HG03565 (cell line): ENCODE data around the gene TDRD12.
"Not testable (repeated sequence)": the region's sequence is repeated elsewhere in the genome, so short reads cannot be mapped to it uniquely, and the experiment has no call there.

Experiments used
- ATAC-seq: cut with Tn5 transposase; IDR thresholded peaks from one replicate; pipeline ENCODE4 v1.9.1; 2021; ENCODE audit warnings: mild to moderate bottlenecking, moderate library complexity; ENCODE audit not compliant: unreplicated experiment

Gene TDRD12

DNA sequence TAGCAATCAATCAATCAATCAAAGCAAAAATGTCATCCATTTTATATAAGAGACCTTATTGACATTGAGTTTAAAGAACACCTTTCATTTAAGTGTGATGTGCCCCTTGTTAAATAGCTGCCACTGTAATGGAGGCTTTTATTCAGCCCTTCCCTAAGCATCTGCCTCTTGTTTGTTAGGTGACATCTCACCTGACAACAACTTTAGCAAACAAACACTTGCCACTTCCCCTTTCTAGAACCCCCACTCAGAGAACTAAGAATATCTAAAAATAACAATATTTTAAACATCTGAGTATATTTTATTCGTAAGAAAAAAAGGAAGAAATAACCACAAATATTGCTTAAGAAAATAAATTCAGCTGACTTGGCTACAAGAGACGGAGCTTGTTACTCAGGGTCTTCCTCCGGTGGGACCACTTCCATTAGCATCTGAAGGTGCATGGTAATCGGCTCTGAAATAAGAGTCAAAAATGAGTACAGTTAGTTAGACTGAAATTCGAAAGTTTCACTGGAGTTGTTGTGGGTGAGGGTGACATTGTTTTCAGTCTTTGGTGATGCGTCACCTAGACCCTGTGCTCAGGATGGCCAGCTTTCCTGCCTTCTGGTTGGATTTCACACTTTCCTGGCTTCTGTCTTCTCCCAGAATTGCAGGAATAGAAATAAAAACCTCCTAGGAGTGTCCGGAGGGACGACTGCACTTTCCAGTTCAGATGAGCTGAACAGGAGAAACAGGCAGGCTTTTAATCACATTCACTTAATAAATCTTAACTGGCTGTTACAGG is 110.9 kb downstream of the TDRD12 start:
- ATAC-seq: no peak

GRCh38 chr19:32831611-32832010 is 112.0 kb downstream of the TDRD12 start:
- ATAC-seq: no peak

GRCh38 chr19:32832094-32832493 is 112.5 kb downstream of the TDRD12 start:
- ATAC-seq: not testable (repeated sequence)

GRCh38 chr19:32832825-32833224 is 113.3 kb downstream of the TDRD12 start:
- not testable (repeated sequence) for ATAC-seq

DNA sequence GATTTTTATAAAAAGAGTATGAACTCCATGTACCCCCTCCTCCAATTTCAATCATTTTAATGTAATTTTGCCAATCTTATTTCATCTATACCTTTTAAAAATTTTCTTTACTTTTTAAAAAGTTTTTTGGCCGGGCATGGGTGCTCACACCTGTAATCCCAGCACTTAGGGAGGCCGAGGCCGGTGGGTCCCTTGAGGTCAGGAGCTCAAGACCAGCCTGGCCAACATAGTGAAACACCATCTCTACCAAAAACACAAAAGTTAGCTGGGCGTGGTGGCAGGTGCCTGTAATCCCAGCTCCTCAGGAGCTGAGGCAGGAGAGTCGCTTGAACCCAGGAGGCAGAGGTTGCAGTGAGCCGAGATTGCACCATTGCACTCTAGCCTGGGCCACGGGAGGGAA is 113.8 kb downstream of the TDRD12 start:
- ATAC-seq: not testable (repeated sequence)

DNA sequence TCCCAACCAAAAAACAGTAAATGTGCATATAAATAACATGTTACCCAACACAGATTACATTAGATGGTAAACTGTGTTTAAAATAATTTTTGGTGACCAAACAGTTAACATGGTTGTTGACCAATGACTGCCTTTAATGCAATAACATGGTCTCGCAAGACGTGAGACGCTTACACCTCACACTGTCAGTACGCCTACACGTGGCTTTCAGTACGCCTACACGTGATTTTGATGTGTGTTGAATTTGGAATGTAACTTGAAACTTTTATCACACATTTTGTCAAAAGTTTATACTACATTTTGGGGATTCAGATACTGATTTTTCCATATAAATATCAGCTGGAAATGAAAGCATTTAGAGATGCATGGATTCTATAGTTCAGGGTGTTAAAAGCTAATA is 118.0 kb downstream of the TDRD12 start:
- no peak for ATAC-seq

GRCh38 chr19:32842061-32842460 is 122.5 kb downstream of the TDRD12 start:
- ATAC-seq: no peak

DNA sequence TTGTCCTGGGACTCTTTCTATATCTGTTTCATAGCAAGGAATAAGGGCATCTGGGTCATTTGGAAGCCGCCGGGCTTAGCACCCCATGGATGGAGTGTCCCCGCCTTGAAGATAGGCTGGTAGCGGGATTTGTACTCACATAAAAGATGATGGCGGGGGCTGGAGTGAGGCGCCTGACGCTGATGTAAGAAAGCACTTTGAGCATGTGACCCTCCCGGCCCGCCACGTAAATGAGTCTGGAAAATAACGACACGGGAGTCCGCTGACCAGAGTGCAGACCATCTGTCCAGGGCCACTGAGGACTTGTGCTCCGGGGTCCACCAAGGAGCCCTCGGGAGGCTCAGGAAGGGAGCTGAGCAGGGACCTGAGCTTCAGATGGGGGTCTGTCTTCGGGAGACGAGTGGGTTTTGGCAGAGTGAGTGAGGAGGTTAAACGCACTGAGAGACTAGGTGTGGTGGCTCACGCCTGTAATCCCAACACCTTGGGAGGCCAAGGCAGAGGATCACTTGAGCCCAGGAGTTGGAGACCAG is 124.2 kb downstream of the TDRD12 start:
- no peak for ATAC-seq

- ATAC-seq: not testable (repeated sequence)
These were observed 128.5 kb downstream of the TDRD12 start for GRCh38 chr19:32848035-32848434.

- no peak for ATAC-seq
These were observed 132.6 kb downstream of the TDRD12 start for GRCh38 chr19:32852216-32852615.

DNA sequence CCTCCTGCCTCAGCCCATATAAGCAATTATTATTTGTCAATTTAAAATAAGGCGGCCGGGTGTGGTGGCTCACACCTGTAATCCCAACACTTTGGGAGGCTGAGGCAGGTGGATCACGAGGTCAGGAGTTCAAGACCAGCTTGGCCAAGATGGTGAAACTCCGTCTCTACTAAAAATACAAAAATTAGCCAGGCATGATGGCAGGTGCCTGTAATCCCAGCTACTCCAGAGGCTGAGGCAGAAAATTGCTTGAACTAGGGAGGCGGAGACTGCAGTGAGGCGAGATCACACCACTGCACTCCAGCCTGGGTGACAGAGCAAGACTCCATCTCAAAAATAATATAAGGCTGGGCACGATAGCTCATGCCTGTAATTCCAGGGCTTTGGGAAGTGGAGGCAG is 137.3 kb downstream of the TDRD12 start:
- not testable (repeated sequence) for ATAC-seq

- no peak for ATAC-seq
These were observed 138.0 kb downstream of the TDRD12 start for GRCh38 chr19:32857584-32857983.

DNA sequence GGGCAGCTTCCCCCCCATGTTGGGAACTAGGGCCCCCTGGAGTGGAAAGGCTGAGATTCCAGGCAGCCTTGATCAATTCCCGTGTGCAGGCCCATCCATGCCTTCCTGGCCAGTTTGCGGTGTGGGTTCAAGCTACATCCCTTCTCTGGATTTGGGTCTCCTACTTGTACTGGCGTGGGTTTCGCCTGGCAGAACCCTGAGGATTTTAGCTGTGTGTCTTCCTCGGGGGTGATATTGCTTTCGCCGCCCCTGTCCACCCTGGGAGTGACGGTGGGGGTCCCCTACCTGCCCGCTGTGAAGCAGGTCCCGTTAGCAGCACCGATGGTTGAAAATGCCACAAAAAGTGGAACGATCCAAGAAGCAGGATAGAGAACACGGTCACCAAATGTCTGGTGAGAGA is 138.6 kb downstream of the TDRD12 start:
- ATAC-seq: no peak

- no peak for ATAC-seq
These were observed 139.0 kb downstream of the TDRD12 start for GRCh38 chr19:32858559-32858958.

- ATAC-seq: no peak
These were observed 140.0 kb downstream of the TDRD12 start for GRCh38 chr19:32859591-32859990.

DNA sequence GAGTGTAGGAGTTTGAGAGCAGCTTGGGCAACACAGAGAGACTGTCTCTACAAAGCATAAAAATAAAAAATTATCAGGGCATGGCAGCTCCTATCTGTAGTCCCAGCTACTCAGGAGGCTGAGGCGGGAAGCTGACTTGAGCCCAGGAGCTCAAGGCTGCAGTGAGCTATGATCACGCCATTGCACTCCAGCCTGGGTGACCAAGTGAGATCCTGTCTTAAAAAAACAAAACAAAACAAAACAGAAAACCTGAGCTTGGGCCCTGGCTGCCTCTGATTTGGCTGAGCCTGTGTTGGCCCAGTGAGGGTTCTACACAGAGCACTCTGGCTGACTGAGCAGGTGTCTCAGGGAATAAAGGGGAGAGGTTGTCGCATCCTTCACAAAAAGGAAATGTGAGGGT is 142.0 kb downstream of the TDRD12 start:
- no peak for ATAC-seq

DNA sequence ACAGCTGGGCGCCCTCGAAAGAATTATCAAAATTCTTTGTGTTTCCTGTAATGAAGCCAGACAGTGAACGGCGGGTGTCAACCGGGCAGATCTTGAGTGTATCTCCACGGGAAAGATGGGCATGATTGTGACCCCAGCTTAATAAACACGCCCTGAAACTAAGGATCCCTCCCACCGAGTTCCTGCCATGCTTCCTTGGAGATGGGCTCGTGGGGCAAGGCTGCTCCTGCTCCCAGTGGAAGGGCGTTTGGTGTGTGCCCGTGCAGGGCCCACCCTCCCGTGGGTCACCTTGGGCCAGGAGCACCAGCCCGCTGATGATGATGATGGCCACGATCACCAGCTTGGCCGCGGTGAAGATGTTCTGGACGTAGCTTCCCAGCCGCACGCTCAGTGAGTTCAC is 142.6 kb downstream of the TDRD12 start:
- ATAC-seq: no peak

DNA sequence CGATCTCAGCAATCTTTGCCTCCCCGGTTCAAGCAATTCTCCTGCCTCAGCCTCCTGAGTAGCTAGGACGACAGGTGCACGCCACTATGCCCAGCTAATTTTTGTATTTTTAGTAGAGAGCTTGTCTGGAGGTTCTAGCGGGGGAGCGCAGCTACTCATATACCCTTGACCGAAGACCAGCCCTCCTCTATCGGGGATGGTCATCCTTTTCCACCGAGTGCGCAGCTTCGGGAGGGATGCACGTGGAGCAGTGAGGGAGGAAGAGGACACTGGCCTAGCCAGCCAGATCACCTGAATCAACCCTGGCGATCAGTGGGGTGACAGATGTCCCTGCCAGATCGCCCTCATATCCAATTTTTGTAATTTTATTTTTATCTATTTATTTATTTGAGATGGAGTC is 143.2 kb downstream of the TDRD12 start:
- no peak for ATAC-seq

DNA sequence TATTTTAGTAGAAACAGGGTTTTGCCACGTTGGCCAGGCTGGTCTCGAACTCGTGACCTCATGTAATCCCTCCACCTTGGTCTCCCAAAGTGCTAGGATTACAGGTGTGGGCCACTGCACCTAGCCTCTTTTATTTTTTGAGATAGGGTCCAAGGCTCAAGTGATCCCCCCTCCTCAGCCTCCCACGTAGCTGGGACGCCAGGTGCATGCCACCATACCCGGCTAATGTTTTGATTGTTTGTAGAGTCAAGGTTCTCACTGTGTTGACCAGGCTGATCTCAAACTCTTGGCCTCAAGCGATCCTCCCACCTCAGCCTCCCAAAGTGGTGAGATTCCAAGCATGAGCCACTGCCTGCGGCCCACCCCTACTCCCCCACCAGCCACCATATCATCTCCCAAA is 143.7 kb downstream of the TDRD12 start:
- no peak for ATAC-seq

- no peak for ATAC-seq
These were observed 144.3 kb downstream of the TDRD12 start for GRCh38 chr19:32863841-32864240.

DNA sequence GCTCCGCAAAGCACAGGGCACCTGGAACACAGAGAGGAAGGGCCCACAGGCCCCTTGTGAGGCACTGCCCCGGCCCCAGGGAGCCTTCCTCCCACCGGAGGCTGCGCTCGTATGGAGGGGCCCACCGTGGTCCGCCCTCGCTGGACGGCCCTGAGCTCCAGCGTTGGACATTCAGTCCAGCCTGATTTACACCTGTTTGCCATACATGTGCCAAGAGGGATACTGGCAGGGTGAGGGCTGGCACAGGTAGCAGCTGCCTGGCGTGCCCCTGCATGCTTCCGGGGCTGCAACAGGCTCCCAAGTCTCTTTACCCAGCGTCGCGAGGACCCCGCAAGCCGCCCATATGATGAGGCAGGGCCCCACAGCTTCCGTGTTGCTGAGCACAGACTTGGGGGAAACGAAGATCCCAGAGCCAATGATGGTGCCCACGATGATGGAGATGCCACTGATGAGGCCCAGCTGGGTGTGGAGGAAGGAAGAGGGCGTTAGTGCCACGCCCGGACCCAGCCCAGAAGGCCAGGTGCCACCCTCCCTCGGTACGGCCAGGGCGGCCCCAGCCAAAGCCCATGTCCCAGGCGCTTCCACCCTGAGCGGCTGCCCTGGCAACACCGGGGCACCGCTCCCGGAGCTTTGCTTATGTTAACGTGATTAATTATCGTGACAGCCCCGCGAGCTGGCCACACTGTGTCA is 144.9 kb downstream of the TDRD12 start:
- ATAC-seq: no peak

GRCh38 chr19:32865326-32865725 is 145.8 kb downstream of the TDRD12 start:
- ATAC-seq: no peak
